Esophagus (tissue), 2 donors: ENCODE results near the gene GPR139. TPM values are rescaled to one million over a fixed set of nuclear protein-coding genes. Genes with fewer than 3 reads are reported as not detected.

Experiments used
- H3K27ac ChIP-seq, 2 donors: one replicate each; pipeline ENCODE4 v1.5.1; 2013; ENCODE audit warnings: low read depth in 2 of 2, mild to moderate bottlenecking in 2 of 2, inconsistent platforms in 1 of 2, low read length in 1 of 2, moderate library complexity in 1 of 2
- H3K27me3 ChIP-seq, 2 donors: one replicate each; pipeline ENCODE4 v1.6.1; 2013; ENCODE audit warnings: low read length in 2 of 2, control low read depth in 1 of 2, mild to moderate bottlenecking in 1 of 2; ENCODE audit not compliant: insufficient read depth in 2 of 2, control insufficient read depth in 1 of 2
- H3K36me3 ChIP-seq, 2 donors: one replicate each; pipeline ENCODE4 v1.6.1; 2013; ENCODE audit warnings: low read length in 1 of 2; ENCODE audit not compliant: control insufficient read depth in 2 of 2, insufficient read depth in 2 of 2
- H3K4me1 ChIP-seq, 2 donors: one replicate each; pipeline ENCODE4 v1.6.1; 2013; ENCODE audit warnings: low read length in 1 of 2; ENCODE audit not compliant: control insufficient read depth in 2 of 2, insufficient read depth in 2 of 2
- H3K4me3 ChIP-seq, 2 donors: one replicate each; pipeline ENCODE4 v1.5.1; 2013; ENCODE audit warnings: low read length in 2 of 2, mild to moderate bottlenecking in 2 of 2, low read depth in 1 of 2, moderate library complexity in 1 of 2
- H3K9me3 ChIP-seq, 2 donors: one replicate each; pipeline ENCODE4 v1.6.1; 2013; ENCODE audit warnings: mild to moderate bottlenecking in 2 of 2, low read depth in 1 of 2, low read length in 1 of 2, moderate library complexity in 1 of 2; ENCODE audit not compliant: control insufficient read depth in 2 of 2, insufficient read depth in 1 of 2
- WGBS, 2 donors: extraction: QIAGEN DNeasy Blood & Tissue Kit; methylation state at CpG; one replicate each; pipeline ENCODE4 v1.1.7; 2013; 5-methylcytosine and 5-hydroxymethylcytosine counted together
- polyA plus RNA-seq, 2 donors: library from polyadenylated mRNA; stranded (reverse); fragments of 200-250 nt; gene quantifications; one replicate each; pipeline ENCODE4 v1.2.3, GENCODE V29; 2013
- donor health status: healthy with polysubstance abuse.
- donor health status: Bipolar disorder and iron deficiency.

GPR139 gene
- not detected for polyA plus RNA-seq

GRCh38 chr16:20073203-20074098, at the start of gene GPR139:
Gene GPR139, minus strand, starts transcription at chr16:20073890. Its CDS starts 274 bp downstream, at chr16:20073616.
- H3K27ac ChIP-seq: no peak within 1 kb of the TSS
- no peaks in the 10 kb centered on the region for H3K27me3 ChIP-seq

DNA sequence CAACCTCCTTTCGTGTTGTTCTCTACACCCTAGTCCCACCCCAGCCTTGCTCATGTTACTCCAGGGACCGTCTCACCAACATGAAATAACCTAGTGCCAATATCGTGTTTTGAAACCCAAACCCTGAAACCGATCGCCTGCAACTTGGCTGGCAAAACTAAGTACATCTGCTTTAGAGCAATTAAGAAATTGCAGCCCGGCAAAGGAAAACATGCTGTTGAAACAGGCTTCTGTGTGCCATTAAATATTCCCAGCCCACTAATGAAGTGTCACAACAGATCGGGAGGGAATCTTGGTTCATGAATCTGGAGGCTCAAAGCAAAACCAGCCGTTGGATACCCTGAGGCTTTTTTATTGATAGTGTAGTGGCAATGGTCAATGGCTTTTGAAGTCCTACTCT, 48.3 kb upstream of the GPR139 start:
- H3K27ac ChIP-seq: no peak overlapping the region
- 71 to 78% methylated on average over 8 of the region's 8 CpGs for WGBS, 2 donors
- no peak overlapping the region for H3K4me3 ChIP-seq
- no peaks in the 10 kb centered on the region for H3K27me3 ChIP-seq
- H3K36me3 ChIP-seq: no peaks in the 10 kb centered on the region
- H3K9me3 ChIP-seq: no peaks in the 10 kb centered on the region
- H3K4me1 ChIP-seq: no peaks in the 10 kb centered on the region

More at GRCh38 chr16:20073203-20074098, at the start of gene GPR139:
- H3K9me3 ChIP-seq: no peaks in the 10 kb centered on the region
- no peak within 1 kb of the TSS for H3K4me3 ChIP-seq
- no peaks in the 10 kb centered on the region for H3K4me1 ChIP-seq
- 5 to 6% methylated on average over 76 of the region's 76 CpGs for WGBS, 2 donors
- no peaks in the 10 kb centered on the region for H3K36me3 ChIP-seq

DNA sequence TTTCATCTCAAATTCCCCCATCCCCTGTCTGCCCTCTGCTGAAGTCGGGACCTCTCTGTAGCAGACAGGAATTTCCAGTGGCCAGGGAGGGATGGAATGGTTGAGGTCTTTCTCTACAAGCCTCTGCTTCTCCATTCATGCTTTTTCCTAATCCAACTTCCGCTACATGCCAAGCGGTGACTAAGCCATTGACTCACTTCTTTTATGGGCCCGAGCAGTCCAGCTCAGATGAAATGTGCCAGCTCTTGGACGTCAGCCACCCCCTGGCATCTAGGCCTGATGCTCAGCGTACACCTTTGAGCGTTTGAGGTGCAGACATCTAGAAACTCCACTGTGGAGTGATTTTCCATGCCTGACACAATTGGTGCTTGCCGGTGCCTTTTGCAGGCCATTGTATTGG, 40.7 kb upstream of the GPR139 start:
- Histone ChIP-seq H3K9me3 (peaks cover 0 to 2% of the 10 kb centered on the region in 2 donors), H3K27ac (no peak overlapping the region), H3K4me3 (no peak overlapping the region), H3K27me3 (no peaks in the 10 kb centered on the region), H3K4me1 (no peaks in the 10 kb centered on the region), H3K36me3 (no peaks in the 10 kb centered on the region)
- WGBS, 2 donors: 48 to 50% methylated on average over 8 of the region's 8 CpGs

- no peaks in the 10 kb centered on the region for H3K4me1 ChIP-seq
- H3K36me3 ChIP-seq: no peaks in the 10 kb centered on the region
- no peaks in the 10 kb centered on the region for H3K27me3 ChIP-seq
- H3K9me3 ChIP-seq: no peaks in the 10 kb centered on the region
- no peak overlapping the region for H3K27ac ChIP-seq
- H3K4me3 ChIP-seq: no peak overlapping the region
- WGBS, 2 donors: 79 to 81% methylated on average over 3 of the region's 3 CpGs
Observed at GRCh38 chr16:20111143-20111542, 37.5 kb upstream of the GPR139 start.

- Histone ChIP-seq H3K36me3 (no peaks in the 10 kb centered on the region), H3K9me3 (no peaks in the 10 kb centered on the region), H3K4me3 (no peak overlapping the region), H3K4me1 (no peaks in the 10 kb centered on the region), H3K27ac (no peak overlapping the region), H3K27me3 (no peaks in the 10 kb centered on the region)
- 75 to 77% methylated on average over 2 of the region's 2 CpGs for WGBS, 2 donors
Observed at GRCh38 chr16:20107083-20107482, 33.4 kb upstream of the GPR139 start.

DNA sequence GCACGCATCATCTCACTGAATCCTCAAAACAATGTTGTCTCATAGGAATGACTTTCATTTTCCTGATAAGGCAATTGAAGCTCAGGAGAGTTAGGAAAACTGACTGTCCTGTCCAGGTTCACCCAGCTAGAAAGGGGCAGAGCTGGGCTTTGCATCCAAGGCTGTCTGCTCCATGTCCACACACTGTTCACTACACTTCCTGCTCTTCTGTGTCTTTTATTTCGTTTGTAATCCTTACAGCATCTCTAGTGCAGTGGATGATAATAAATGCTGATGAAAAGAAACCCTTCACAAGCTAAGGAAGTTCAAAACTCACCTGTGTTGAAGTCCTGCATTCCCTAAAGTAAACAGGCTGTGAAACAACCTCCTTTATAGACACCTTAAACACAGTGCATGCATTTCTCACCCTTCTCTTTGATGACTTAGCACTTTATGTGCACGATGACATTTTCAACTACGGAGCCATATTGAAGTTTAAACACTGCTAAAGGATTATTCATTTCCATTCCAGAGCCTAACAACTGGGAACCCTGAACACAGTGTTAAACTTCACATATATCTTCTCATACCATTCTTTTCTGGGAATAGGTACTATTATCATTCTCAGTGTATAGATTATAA, 31.0 kb upstream of the GPR139 start:
- Histone ChIP-seq H3K27me3 (no peaks in the 10 kb centered on the region), H3K36me3 (no peaks in the 10 kb centered on the region), H3K4me1 (no peaks in the 10 kb centered on the region), H3K9me3 (no peaks in the 10 kb centered on the region), H3K4me3 (no peak overlapping the region), H3K27ac (no peak overlapping the region)
- 63 to 66% methylated on average over 4 of the region's 4 CpGs for WGBS, 2 donors

- WGBS, 2 donors: 61 to 72% methylated on average over 1 of the region's 1 CpG
- H3K36me3 ChIP-seq: no peaks in the 10 kb centered on the region
- no peak overlapping the region for H3K4me3 ChIP-seq
- H3K27me3 ChIP-seq: no peaks in the 10 kb centered on the region
- no peaks in the 10 kb centered on the region for H3K4me1 ChIP-seq
- no peak overlapping the region for H3K27ac ChIP-seq
- H3K9me3 ChIP-seq: no peaks in the 10 kb centered on the region
Observed at GRCh38 chr16:20102521-20102920, 28.8 kb upstream of the GPR139 start.

- no peak overlapping the region for H3K4me3 ChIP-seq
- 61 to 69% methylated on average over 2 of the region's 2 CpGs for WGBS, 2 donors
- no peaks in the 10 kb centered on the region for H3K4me1 ChIP-seq
- no peaks in the 10 kb centered on the region for H3K27me3 ChIP-seq
- H3K36me3 ChIP-seq: no peaks in the 10 kb centered on the region
- no peak overlapping the region for H3K27ac ChIP-seq
- no peaks in the 10 kb centered on the region for H3K9me3 ChIP-seq
Observed at GRCh38 chr16:20102021-20102420, 28.3 kb upstream of the GPR139 start.

DNA sequence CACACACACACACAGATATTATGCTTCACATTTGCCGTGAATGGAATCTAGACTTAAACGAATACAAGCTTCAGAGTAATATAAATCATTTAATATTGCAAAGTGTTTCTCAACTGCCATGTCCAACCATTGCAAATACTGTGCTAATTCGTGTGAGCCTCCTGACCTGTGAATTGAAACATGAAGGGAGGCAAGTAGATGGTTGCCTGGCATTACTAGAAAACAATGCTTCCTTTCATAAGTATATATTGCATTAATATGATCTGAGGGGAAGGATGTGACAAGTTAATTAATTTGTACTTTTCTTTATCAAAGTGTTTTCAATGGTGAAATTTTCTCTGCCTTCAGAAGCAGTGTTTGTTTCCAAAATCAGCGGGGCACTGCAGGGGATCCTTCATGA, 25.7 kb upstream of the GPR139 start:
- no peaks in the 10 kb centered on the region for H3K4me1 ChIP-seq
- H3K27ac ChIP-seq: no peak overlapping the region
- H3K9me3 ChIP-seq: no peaks in the 10 kb centered on the region
- no peak overlapping the region for H3K4me3 ChIP-seq
- 49 to 64% methylated on average over 4 of the region's 4 CpGs for WGBS, 2 donors
- H3K27me3 ChIP-seq: no peaks in the 10 kb centered on the region
- no peaks in the 10 kb centered on the region for H3K36me3 ChIP-seq
